ENCODE results near the gene CDK5R2. TPM values are rescaled to one million over a fixed set of nuclear protein-coding genes. Genes with fewer than 3 reads are reported as not detected.

CDK5R2 gene
- total and polyA plus RNA-seq, 2 of the 13 experiments (the other 11 are each of a cell fraction or from before 2014, with no cell fraction given) = not detected

GRCh38 chr2:218995972-218996711, 36.7 kb downstream of the CDK5R2 start (continued):
- TF ChIP-seq GRHL1 (CRISPR knock-in tag; conservative IDR thresholded peaks at IDR 0.05) (no peak), ZNF296 (CRISPR knock-in tag; conservative IDR thresholded peaks at IDR 0.05) (no peak), STAG1 (CRISPR knock-in tag; IDR thresholded peaks at IDR 0.05) (peak; percentile 85), ZSCAN12 (CRISPR knock-in tag; IDR thresholded peaks at IDR 0.05) (no peak), ARID4A (CRISPR knock-in tag; IDR thresholded peaks at IDR 0.05; ENCODE audit: borderline replicate concordance) (peak; percentile 48; the same call in 1 of the 2 replicates), SMYD3 (CRISPR knock-in tag; IDR thresholded peaks at IDR 0.05) (no peak), RAD21 (CRISPR knock-in tag; IDR thresholded peaks at IDR 0.05) (peak; percentile 79), SP1 (IDR thresholded peaks at IDR 0.05) (no peak), SP1 (CRISPR knock-in tag; IDR thresholded peaks at IDR 0.05) (peak; percentile 69), ZBTB26 (CRISPR knock-in tag; IDR thresholded peaks at IDR 0.05; ENCODE audit: borderline replicate concordance) (no peak), HMGXB4 (CRISPR knock-in tag; IDR thresholded peaks at IDR 0.05; ENCODE audit: borderline replicate concordance in 1 of 2, low read depth in 1 of 2) (peak; percentile 59 to 63; a peak in 2 of 4 replicates), FOSL2 (CRISPR knock-in tag; IDR thresholded peaks at IDR 0.05) (peak; percentile 47), SNRNP70 (IDR thresholded peaks at IDR 0.05; ENCODE audit: low read depth, low read length) (no peak), ELF1 (CRISPR knock-in tag; IDR thresholded peaks at IDR 0.05) (no peak), SMAD9 (CRISPR knock-in tag; IDR thresholded peaks at IDR 0.05) (no peak), ZNF382 (CRISPR knock-in tag; IDR thresholded peaks at IDR 0.05; ENCODE audit: borderline replicate concordance) (no peak), ZNF350 (CRISPR knock-in tag; IDR thresholded peaks at IDR 0.05; ENCODE audit: borderline replicate concordance, low read depth) (peak; percentile 50; the same call in 1 of the 2 replicates), TAF15 (IDR thresholded peaks at IDR 0.05; ENCODE audit: low read depth, low read length, poor library complexity, severe bottlenecking) (peak; percentile 59), CHD2 (IDR thresholded peaks at IDR 0.05; ENCODE audit: low read depth, low read length) (no peak), ETV5 (CRISPR knock-in tag; IDR thresholded peaks at IDR 0.05; ENCODE audit: borderline replicate concordance) (peak; percentile 51; the same call in 1 of the 2 replicates), MEIS2 (CRISPR knock-in tag; IDR thresholded peaks at IDR 0.05) (no peak)
